Endothelial cell of umbilical vein (primary cell): ENCODE data around the gene ELK3. TPM values are rescaled to one million over a fixed set of nuclear protein-coding genes. Genes with fewer than 3 reads are reported as not detected.

ENCODE experiments used
- BruUV-seq: library from RNA; stranded (reverse); fragments of 400-500 nt; replicated peaks from 2 replicates; lab custom pipeline; 2021; lab: Mats Ljungman, UMichigan
- CTCF ChIA-PET: fragments of 300-600, 350-600 bp; sonication (Branson Sonifier 250); formaldehyde crosslinking; loops from one replicate; lab custom pipeline; 2021; ENCODE audit warnings: antibody characterized with exemption, inconsistent platforms; lab: Charles Lee
- POLR2A ChIA-PET: fragments of 300-600, 350-600 bp; sonication (Branson Sonifier 250); formaldehyde crosslinking; loops from one replicate; lab custom pipeline; 2021; ENCODE audit warnings: antibody characterized with exemption, inconsistent platforms; lab: Charles Lee
- DNase-seq: peaks from one replicate; pipeline ENCODE4 v3.0.0-alpha.2; 2011; ENCODE audit warnings: low read depth, low spot score
- FAIRE-seq: peaks from 2 replicates; lab custom pipeline; 2011; peaks lifted over from hg19 to GRCh38; lab: Jason Lieb, UNC
- H2AFZ ChIP-seq: 2 replicates; pipeline ENCODE4 v1.6.0; 2012; ENCODE audit warnings: low read depth, low read length, control low read depth, inconsistent platforms
- H3K27ac ChIP-seq: 2 replicates; pipeline ENCODE4 v1.5.1; 2011; ENCODE audit warnings: low read depth, mild to moderate bottlenecking, control low read depth, low read length, moderate library complexity; ENCODE audit not compliant: insufficient read depth
- H3K27me3 ChIP-seq, 2 experiments: 2 replicates each; pipeline versions ENCODE4 v1.6.0 to v1.6.1; 2011; ENCODE audit warnings: low read length in 2 of 2, mixed read lengths in 1 of 2; ENCODE audit not compliant: control insufficient read depth in 2 of 2, insufficient read depth in 2 of 2
- H3K36me3 ChIP-seq, 2 experiments: 2 replicates in 1 of 2; 3 replicates in 1 of 2; pipeline ENCODE4 v1.5.1; 2011; ENCODE audit warnings: low read length in 2 of 2, mild to moderate bottlenecking in 1 of 2, moderate library complexity in 1 of 2; ENCODE audit not compliant: control insufficient read depth in 2 of 2, insufficient read depth in 2 of 2; ENCODE audit errors: extremely low read depth in 1 of 2
- H3K4me1 ChIP-seq: 3 replicates; pipeline ENCODE4 v1.5.1; 2011; ENCODE audit warnings: mild to moderate bottlenecking, low read length; ENCODE audit not compliant: control insufficient read depth, insufficient read depth; ENCODE audit errors: extremely low read depth
- H3K4me2 ChIP-seq: 2 replicates; pipeline ENCODE4 v1.6.1; 2011; ENCODE audit warnings: low read length, control low read depth, mixed read lengths; ENCODE audit not compliant: insufficient read depth
- H3K4me3 ChIP-seq, 3 experiments: fragments of 200-600 bp in 1 of 3; sonication (generic), shearing (Covaris generic) in 1 of 3; replicated peaks in 1 of 3; 2 replicates each; pipeline ENCODE4 v1.5.1; 2011 to 2016; ENCODE audit warnings: control low read depth in 3 of 3, low read length in 3 of 3, mild to moderate bottlenecking in 2 of 3, inconsistent platforms in 1 of 3, low read depth in 1 of 3, moderate library complexity in 1 of 3; ENCODE audit not compliant: insufficient read depth in 1 of 3
- H3K79me2 ChIP-seq: 2 replicates; pipeline ENCODE4 v1.6.0; 2012; ENCODE audit warnings: low read length, inconsistent platforms; ENCODE audit not compliant: control insufficient read depth, insufficient read depth
- H3K9ac ChIP-seq: replicated peaks from 2 replicates; pipeline ENCODE3; 2011; ENCODE audit warnings: low read length, control low read depth; ENCODE audit not compliant: insufficient read depth; ENCODE audit errors: extremely low read depth
- H3K9me1 ChIP-seq: replicated peaks from 3 replicates; pipeline ENCODE4 v1.6.0; 2011; ENCODE audit warnings: mild to moderate bottlenecking, low read length; ENCODE audit not compliant: control insufficient read depth, insufficient read depth; ENCODE audit errors: extremely low read depth
- H3K9me3 ChIP-seq: replicated peaks from 2 replicates; pipeline ENCODE4 v1.5.1; 2012; ENCODE audit warnings: low read length, inconsistent platforms; ENCODE audit not compliant: control insufficient read depth, insufficient read depth
- H4K20me1 ChIP-seq: replicated peaks from 2 replicates; pipeline ENCODE3; 2011; ENCODE audit warnings: mild to moderate bottlenecking, low read length; ENCODE audit not compliant: control insufficient read depth, insufficient read depth; ENCODE audit errors: extremely low read depth
- CTCF ChIP-seq, 2 donors: IDR thresholded peaks; 1 replicate in 1 of 2; 2 replicates in 1 of 2; pipeline ENCODE4 v1.5.1; 2011; ENCODE audit warnings: low read length in 2 of 2, mild to moderate bottlenecking in 2 of 2, moderate library complexity in 2 of 2, control low read depth in 1 of 2, inconsistent platforms in 1 of 2, low read depth in 1 of 2; ENCODE audit not compliant: insufficient read depth in 1 of 2; ENCODE audit errors: extremely low read depth in 1 of 2
- EZH2 ChIP-seq: IDR thresholded peaks from 2 replicates; pipeline ENCODE4 v1.6.1; 2012; ENCODE audit warnings: borderline replicate concordance, low read depth, mild to moderate bottlenecking, moderate library complexity, low read length, inconsistent platforms; ENCODE audit not compliant: severe bottlenecking
- FOS ChIP-seq: IDR thresholded peaks from 2 replicates; pipeline ENCODE4 v1.6.1; 2011; ENCODE audit warnings: mild to moderate bottlenecking, low read length, moderate library complexity, borderline replicate concordance; ENCODE audit not compliant: insufficient read depth
- GATA2 ChIP-seq: IDR thresholded peaks from 2 replicates; pipeline ENCODE4 v1.7.0; 2011; ENCODE audit warnings: low read depth, mild to moderate bottlenecking, moderate library complexity, mixed read lengths, low read length; ENCODE audit not compliant: insufficient read length, insufficient read depth
- JUN ChIP-seq: IDR thresholded peaks from 2 replicates; pipeline ENCODE4 v1.6.1; 2011; ENCODE audit warnings: borderline replicate concordance, low read depth; ENCODE audit not compliant: insufficient read length, insufficient read depth
- MAX ChIP-seq: IDR thresholded peaks from 2 replicates; pipeline ENCODE4 v1.6.1; 2011; ENCODE audit not compliant: insufficient read depth, insufficient read length
- MYC ChIP-seq: IDR thresholded peaks from one replicate; pipeline ENCODE4 v1.6.1; 2011; ENCODE audit warnings: mild to moderate bottlenecking, low read depth, low read length
- POLR2A ChIP-seq: IDR thresholded peaks from 2 replicates; pipeline ENCODE4 v1.6.1; 2012; ENCODE audit warnings: low read depth, mild to moderate bottlenecking, control low read depth, low read length
- POLR2AphosphoS5 ChIP-seq: IDR thresholded peaks from 2 replicates; pipeline ENCODE4 v1.6.1; 2012; ENCODE audit warnings: low read depth, mild to moderate bottlenecking, control low read depth, low read length, moderate library complexity; ENCODE audit not compliant: insufficient read depth
- dilution Hi-C: fragments of 300-500 bp; cut with MboI; formaldehyde crosslinking; loops from one replicate; pipeline ENCODE4 v1.15.0; 2019; ENCODE audit warnings: low sequenced_read_pairs; ENCODE audit not compliant: extremely low pct_ligation_motif_present
- intact Hi-C: fragments of 100-400 bp; cut with micrococcal nuclease; formaldehyde crosslinking; loops from one replicate; pipeline ENCODE4 v1.10.0; 2022
- polyA plus RNA-seq, 4 experiments: library from polyadenylated mRNA; depleted of rRNA in 3 of 4; stranded (reverse) in 3 of 4; unstranded in 1 of 4; fragments of >200 nt; gene quantifications; 2 replicates each; pipeline versions ENCODE4 v1.2.1 to v1.2.3, GENCODE V29; 2011 to 2012; ENCODE audit warnings: missing spikeins in 1 of 4
- total RNA-seq: library from RNA; stranded (reverse); gene quantifications from 2 replicates; pipeline ENCODE4 v1.2.3, GENCODE V29; 2021

ELK3 gene
- total and polyA plus RNA-seq, 2 donors (not counting 3 experiments of a cell fraction or from before 2014, with no cell fraction given): 64.8 to 132 TPM

GRCh38 chr12:96305665-96306064 is 111.5 kb downstream of the ELK3 start:
- Histone ChIP-seq H3K9me1 (no peaks in the 10 kb centered on the region), H3K4me1 (peaks cover 3% of the 10 kb centered on the region), H3K4me2 (no peak overlapping the region), H3K4me3 (no peak overlapping the region), H3K36me3 (peaks cover 3 to 10% of the 10 kb centered on the region in 2 experiments), H3K27me3 (no peaks in the 10 kb centered on the region), H3K27ac (no peak overlapping the region), H3K9ac (no peak overlapping the region), H4K20me1 (peaks cover 18% of the 10 kb centered on the region), H3K9me3 (no peaks in the 10 kb centered on the region), H3K79me2 (peaks cover 98% of the 10 kb centered on the region), H2AFZ (no peak overlapping the region)
- TF ChIP-seq POLR2AphosphoS5 (no peak), FOS (no peak), CTCF (IDR thresholded peaks at IDR 0.05; ENCODE audit: extremely low read depth in 1 of 2, insufficient read depth in 1 of 2, low read depth in 1 of 2, low read length in 2 of 2) (no peak), POLR2A (no peak), JUN (no peak), MAX (no peak), GATA2 (no peak), MYC (no peak), EZH2 (no peak)
- DNase-seq (no peak), FAIRE-seq (no peak)
- dilution Hi-C loops: no loop called here
- POLR2A ChIA-PET: no interaction called here
- BruUV-seq: no TSS peak
- intact Hi-C loops: no loop called here
- CTCF ChIA-PET: no interaction called here
